SJSA1 (cell line): ENCODE measurements around the gene CA7. TPM values are rescaled to one million over a fixed set of nuclear protein-coding genes. Genes with fewer than 3 reads are reported as not detected.

Experiments
- DNase-seq, 2 experiments: peaks; one replicate each; pipeline ENCODE4 v3.0.0-alpha.2; 2015 to 2020; ENCODE audit warnings: low spot score in 2 of 2, low read depth in 1 of 2
- H3K27ac ChIP-seq: fragments of 250-450 bp; sonication (Bioruptor Pico); 2 replicates; pipeline ENCODE4 v1.5.1; 2020; ENCODE audit warnings: mild to moderate bottlenecking, moderate library complexity
- H3K27me3 ChIP-seq: fragments of 250-450 bp; sonication (Bioruptor Pico); replicated peaks from 2 replicates; pipeline ENCODE4 v1.5.1; 2020; ENCODE audit warnings: mild to moderate bottlenecking, moderate library complexity
- H3K36me3 ChIP-seq: fragments of 250-450 bp; sonication (Bioruptor Pico); 2 replicates; pipeline ENCODE4 v1.5.1; 2020; ENCODE audit warnings: mild to moderate bottlenecking
- H3K4me1 ChIP-seq: fragments of 250-450 bp; sonication (Bioruptor Pico); replicated peaks from 2 replicates; pipeline ENCODE4 v1.6.1; 2021; ENCODE audit warnings: mild to moderate bottlenecking
- H3K4me3 ChIP-seq: fragments of 250-450 bp; sonication (Bioruptor Pico); 2 replicates; pipeline ENCODE4 v1.5.1; 2020; ENCODE audit warnings: mild to moderate bottlenecking
- H3K9me3 ChIP-seq: fragments of 250-450 bp; sonication (Bioruptor Pico); replicated peaks from 2 replicates; pipeline ENCODE4 v1.5.1; 2020; ENCODE audit warnings: mild to moderate bottlenecking
- total RNA-seq: library from RNA; depleted of rRNA; stranded (reverse); fragments of >200 nt; shearing (Covaris generic); gene quantifications from 2 replicates; pipeline ENCODE4 v1.2.3, GENCODE V29; 2014; rRNA removed

Gene CA7
- total RNA-seq: not detected in 2 replicates

DNA sequence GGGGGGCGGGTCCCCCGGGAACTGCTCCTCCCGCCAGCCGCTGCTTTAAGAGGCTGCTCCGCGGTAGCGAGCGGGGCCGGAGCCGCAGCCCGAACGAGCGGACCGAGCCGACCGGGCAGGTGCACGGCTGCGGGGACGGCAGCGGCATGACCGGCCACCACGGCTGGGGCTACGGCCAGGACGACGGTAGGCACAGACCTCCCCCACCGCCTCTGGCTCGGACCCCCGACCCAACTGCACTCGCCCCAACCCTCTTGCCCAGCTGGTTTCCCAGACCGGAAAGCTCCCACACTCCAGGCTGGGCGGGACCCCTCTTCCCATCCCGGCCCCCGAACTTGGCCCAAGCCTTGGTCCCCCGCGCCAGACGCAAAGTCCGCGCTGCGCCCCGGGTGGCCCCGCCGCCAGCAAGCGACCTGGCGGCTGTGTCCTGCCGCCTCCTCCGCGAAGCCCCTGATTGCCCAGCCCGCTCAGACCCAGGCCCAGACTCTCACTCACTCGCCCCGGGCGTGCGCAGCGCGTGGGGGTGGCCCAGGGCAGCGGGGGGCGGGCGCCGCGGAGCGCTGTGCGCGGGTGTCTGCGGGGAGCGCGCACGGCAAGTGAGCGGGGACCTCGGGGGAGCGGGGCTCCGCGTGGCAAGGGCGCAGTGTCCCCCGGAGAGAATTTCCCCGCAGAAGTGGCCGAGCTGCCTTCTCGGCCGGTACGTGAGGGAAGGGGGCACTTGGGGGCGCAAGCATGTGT lies at the start of gene CA7:
Gene CA7 (plus strand): TSS at position 73 of the 738 bp plus-strand sequence. CDS start 74 bp downstream, at position 147.
- Histone ChIP-seq H3K9me3 (no peaks in the 10 kb centered on the region), H3K36me3 (no peaks in the 10 kb centered on the region), H3K4me1 (no peaks in the 10 kb centered on the region), H3K27me3 (peaks cover 43% of the 10 kb centered on the region), H3K4me3 (no peak within 1 kb of the TSS), H3K27ac (no peak within 1 kb of the TSS)
- no peak for DNase-seq

DNA sequence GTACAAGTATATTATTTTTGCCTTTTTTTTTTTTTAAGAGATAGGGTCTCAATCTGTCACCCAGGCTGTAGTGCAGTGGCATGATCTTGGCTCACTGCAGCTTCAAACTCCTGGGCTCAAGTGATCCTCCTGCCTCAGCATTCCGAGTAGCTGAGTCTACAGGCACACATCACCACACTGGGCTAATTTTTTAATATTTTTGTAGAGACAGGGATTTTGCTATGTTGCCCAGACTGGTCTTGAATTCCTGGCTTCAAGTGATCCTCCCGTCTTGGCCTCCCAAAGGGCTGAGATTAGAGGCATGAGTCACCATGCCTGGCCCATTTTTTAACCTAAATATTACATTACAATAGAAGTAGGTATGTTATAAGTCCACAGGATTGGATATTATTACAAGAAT lies 46.1 kb upstream of the CA7 start:
- DNase-seq: no peak
- Histone ChIP-seq H3K4me3 (no peak overlapping the region), H3K4me1 (no peaks in the 10 kb centered on the region), H3K27ac (no peak overlapping the region), H3K27me3 (peaks cover 8% of the 10 kb centered on the region), H3K9me3 (no peaks in the 10 kb centered on the region), H3K36me3 (no peaks in the 10 kb centered on the region)

- Histone ChIP-seq H3K36me3 (peaks cover 15% of the 10 kb centered on the region), H3K27me3 (peaks cover 5% of the 10 kb centered on the region), H3K4me3 (no peak overlapping the region), H3K4me1 (no peaks in the 10 kb centered on the region), H3K27ac (no peak overlapping the region), H3K9me3 (no peaks in the 10 kb centered on the region)
- no peak for DNase-seq
Observed at GRCh38 chr16:66800856-66801255, 43.4 kb upstream of the CA7 start.

GRCh38 chr16:66801320-66802105 lies 42.7 kb upstream of the CA7 start, which contains the start of gene TERB1:
TERB1 (minus strand) TSS chr16:66801584; CDS start chr16:66796798, 4,786 bp downstream.
- Histone ChIP-seq H3K9me3 (no peaks in the 10 kb centered on the region), H3K36me3 (peaks cover 17% of the 10 kb centered on the region), H3K4me3 (no peak within 1 kb of the TSS), H3K27me3 (no peaks in the 10 kb centered on the region), H3K27ac (no peak within 1 kb of the TSS), H3K4me1 (no peaks in the 10 kb centered on the region)
- no peak for DNase-seq

- Histone ChIP-seq H3K4me1 (no peaks in the 10 kb centered on the region), H3K27me3 (no peaks in the 10 kb centered on the region), H3K27ac (no peak overlapping the region), H3K4me3 (no peak overlapping the region), H3K9me3 (no peaks in the 10 kb centered on the region), H3K36me3 (peaks cover 18% of the 10 kb centered on the region)
- no peak for DNase-seq
Observed at GRCh38 chr16:66802159-66802558, 42.1 kb upstream of the CA7 start.

DNA sequence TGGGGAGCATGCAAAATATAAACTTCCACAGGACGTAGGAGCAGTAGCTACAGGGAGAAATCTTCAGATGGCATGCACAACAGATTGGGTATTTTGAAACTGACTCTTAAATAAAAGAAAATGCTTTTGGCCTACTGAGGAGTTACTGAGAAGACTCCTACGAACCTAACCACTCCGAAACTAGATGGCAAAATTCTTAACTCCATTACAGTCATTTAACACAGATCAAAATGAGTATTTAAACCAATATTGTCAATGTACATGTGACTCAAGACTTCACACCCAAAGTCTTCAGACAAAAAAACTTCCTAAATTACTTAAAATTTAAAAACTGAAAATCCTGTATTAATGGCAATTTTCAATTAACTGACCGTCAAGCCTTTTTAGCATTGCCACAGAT lies 34.4 kb upstream of the CA7 start:
- no peak for DNase-seq
- Histone ChIP-seq H3K27me3 (no peaks in the 10 kb centered on the region), H3K27ac (no peak overlapping the region), H3K36me3 (peaks cover 65% of the 10 kb centered on the region), H3K4me1 (no peaks in the 10 kb centered on the region), H3K4me3 (no peak overlapping the region), H3K9me3 (no peaks in the 10 kb centered on the region)

GRCh38 chr16:66810391-66810790 lies 33.8 kb upstream of the CA7 start:
- H3K4me1 ChIP-seq: no peaks in the 10 kb centered on the region
- no peak overlapping the region for H3K27ac ChIP-seq
- no peak for DNase-seq
- no peaks in the 10 kb centered on the region for H3K27me3 ChIP-seq
- H3K9me3 ChIP-seq: no peaks in the 10 kb centered on the region
- H3K36me3 ChIP-seq: peaks cover 66% of the 10 kb centered on the region
- no peak overlapping the region for H3K4me3 ChIP-seq

- no peak for DNase-seq
- no peaks in the 10 kb centered on the region for H3K27me3 ChIP-seq
Observed at GRCh38 chr16:66811043-66811442, 33.2 kb upstream of the CA7 start.

DNA sequence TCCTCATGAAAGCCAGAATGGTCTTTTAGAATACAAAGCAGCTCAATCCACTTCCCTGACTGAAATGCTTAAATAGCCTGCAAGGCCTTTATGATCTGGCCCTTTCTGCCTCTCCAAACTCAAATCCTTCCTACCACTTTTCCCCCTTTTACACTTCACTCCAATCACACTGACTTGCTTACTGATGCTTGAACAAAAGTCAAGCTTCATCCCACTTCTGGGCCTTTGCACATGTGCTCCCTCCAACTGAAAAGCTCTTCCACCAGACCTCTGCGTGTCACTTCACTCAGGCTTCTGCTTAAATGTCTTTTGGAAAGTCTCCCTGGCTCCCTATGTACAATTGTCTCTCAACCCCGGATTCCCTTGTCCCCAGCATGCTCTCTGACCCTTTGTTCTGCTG lies 29.5 kb upstream of the CA7 start:
- no peaks in the 10 kb centered on the region for H3K27me3 ChIP-seq
- no peaks in the 10 kb centered on the region for H3K9me3 ChIP-seq
- no peaks in the 10 kb centered on the region for H3K4me1 ChIP-seq
- H3K27ac ChIP-seq: no peak overlapping the region
- H3K36me3 ChIP-seq: peaks cover 82% of the 10 kb centered on the region
- DNase-seq: no peak
- no peak overlapping the region for H3K4me3 ChIP-seq

More at GRCh38 chr16:66811043-66811442, 33.2 kb upstream of the CA7 start:
- H3K4me1 ChIP-seq: no peaks in the 10 kb centered on the region
- H3K27ac ChIP-seq: no peak overlapping the region
- no peaks in the 10 kb centered on the region for H3K9me3 ChIP-seq
- H3K36me3 ChIP-seq: peaks cover 69% of the 10 kb centered on the region
- H3K4me3 ChIP-seq: no peak overlapping the region

DNA sequence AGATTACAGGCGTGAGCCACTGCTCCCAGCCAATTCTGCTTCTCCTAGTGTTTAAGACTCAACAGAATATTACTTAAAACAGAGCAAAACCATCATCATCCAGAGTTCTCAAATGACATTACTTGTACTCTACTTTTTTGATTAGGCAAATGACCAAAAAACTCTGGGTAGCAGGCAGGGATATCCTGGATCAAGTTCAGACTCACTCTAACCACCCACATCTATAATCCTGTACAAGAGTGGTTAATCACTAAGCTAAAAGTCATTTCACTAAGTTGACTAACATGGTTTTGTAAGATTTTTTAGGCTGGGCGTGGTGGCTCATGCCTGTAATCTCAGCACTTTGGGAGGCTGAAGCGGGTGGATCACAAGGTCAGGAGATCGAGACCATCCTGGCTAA lies 20.2 kb upstream of the CA7 start:
- no peaks in the 10 kb centered on the region for H3K27me3 ChIP-seq
- H3K4me1 ChIP-seq: 0 out of 2 replicates have a peak, but pooled peaks cover under 1% of the 10 kb centered on the region
- H3K9me3 ChIP-seq: no peaks in the 10 kb centered on the region
- H3K27ac ChIP-seq: no peak overlapping the region
- peaks cover 78% of the 10 kb centered on the region for H3K36me3 ChIP-seq
- no peak for DNase-seq
- H3K4me3 ChIP-seq: no peak overlapping the region

DNA sequence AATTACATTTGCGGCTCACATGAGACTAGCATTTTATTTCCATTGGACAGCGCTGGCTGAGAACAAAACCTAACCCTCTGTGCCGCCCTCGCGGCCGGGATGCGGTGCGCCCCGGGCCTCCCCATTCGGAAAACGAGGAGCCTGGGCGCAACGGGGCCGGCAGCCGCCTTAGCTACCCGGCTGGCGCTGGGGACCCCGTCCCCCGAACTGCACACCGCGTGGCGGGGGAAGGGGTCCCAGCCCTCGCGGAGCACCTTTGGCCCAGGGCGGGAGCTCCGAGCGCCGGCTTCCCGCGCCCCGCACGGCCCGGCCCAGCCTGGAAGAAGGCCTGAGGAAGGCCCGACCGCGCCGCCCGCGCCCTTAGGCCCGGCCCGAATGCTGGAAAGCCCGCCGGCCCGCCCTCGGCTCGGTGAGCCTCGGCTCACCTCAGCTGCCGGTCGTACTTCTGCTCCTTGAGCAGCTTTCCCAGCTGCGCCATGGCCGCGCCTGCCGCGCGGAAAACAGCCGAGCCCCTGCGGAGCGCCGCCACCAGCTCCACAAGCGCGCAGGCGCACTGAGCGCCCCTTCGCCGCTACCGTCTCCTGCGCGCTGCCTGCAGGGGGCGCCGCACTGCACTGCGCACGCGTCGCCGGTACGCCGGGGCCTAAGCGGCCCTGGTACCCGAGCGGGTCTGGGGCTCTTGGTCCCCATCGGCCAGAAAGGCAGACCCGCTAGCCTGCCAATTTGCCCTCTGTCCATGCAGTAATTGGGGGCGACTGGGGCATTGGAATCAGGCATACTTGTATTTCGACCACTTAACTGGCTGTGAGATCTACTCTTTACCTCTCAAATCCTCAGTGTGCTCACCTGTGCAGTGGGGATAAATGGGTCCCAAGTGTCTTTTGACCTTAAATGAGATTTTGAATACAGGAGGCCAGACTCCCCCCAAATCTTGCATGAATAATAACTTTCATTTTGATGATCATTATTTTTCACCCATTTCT lies 13.5 kb upstream of the CA7 start, which contains the start of gene NAE1:
Gene NAE1 (minus strand): TSS at position 555 of the 983 bp plus-strand sequence. CDS start 77 bp downstream, at position 478.
- DNase-seq: peak; percentile 84 to 91
- peaks cover 12% of the 10 kb centered on the region for H3K4me1 ChIP-seq
- no peaks in the 10 kb centered on the region for H3K27me3 ChIP-seq
- no peaks in the 10 kb centered on the region for H3K9me3 ChIP-seq
- H3K27ac ChIP-seq: peak within 1 kb of the TSS; percentile 48
- H3K4me3 ChIP-seq: peak within 1 kb of the TSS; percentile 83
- H3K36me3 ChIP-seq: peaks cover 35% of the 10 kb centered on the region

GRCh38 chr16:66832190-66832589 lies 12.0 kb upstream of the CA7 start:
- Histone ChIP-seq H3K36me3 (peaks cover 22% of the 10 kb centered on the region), H3K27ac (no peak overlapping the region), H3K4me3 (no peak overlapping the region), H3K4me1 (peaks cover 12% of the 10 kb centered on the region), H3K9me3 (no peaks in the 10 kb centered on the region), H3K27me3 (no peaks in the 10 kb centered on the region)
- DNase-seq: no peak

DNA sequence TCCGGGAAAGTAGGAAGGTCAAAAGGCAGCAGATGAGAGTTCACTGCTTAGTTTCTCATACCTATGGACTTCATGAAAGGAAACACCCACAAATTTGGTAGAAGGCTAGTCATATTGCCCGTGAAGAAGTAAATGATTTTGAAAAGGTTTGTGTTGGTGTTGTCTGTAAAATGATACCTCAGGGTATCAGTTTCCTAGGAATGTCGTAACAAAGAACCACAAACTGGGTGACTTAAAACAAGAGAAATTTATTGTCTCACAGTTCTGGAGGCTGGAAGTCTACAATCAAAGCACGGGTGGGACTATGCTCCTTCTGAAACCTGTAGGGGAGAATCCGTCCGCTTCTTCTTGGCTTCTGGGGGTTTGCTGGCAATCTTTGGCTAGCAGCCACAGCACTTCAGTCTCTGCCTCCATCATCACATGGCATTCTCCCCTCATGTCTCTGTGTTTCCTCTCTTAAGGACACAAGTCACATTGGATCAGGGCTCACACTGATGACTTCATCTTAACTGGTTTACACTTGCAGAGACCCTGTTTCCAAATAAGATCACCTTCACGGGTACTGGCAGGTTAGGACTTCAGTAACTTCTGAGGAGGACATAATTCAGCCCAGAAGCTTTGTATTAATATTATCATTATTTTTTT lies 11.4 kb upstream of the CA7 start:
- peaks cover 5% of the 10 kb centered on the region; the same call in 1 of the 2 replicates for H3K27me3 ChIP-seq
- H3K36me3 ChIP-seq: peaks cover 18% of the 10 kb centered on the region
- H3K4me1 ChIP-seq: peaks cover 12% of the 10 kb centered on the region
- DNase-seq: no peak
- no peaks in the 10 kb centered on the region for H3K9me3 ChIP-seq
- no peak overlapping the region for H3K27ac ChIP-seq
- no peak overlapping the region for H3K4me3 ChIP-seq
